HepG2 (cell line): Measurements from ENCODE around the gene TRIM28. TPM values are rescaled to one million over a fixed set of nuclear protein-coding genes. Genes with fewer than 3 reads are reported as not detected.

Source experiments
- ATRX ChIP-seq: sonication (generic); formaldehyde crosslinking; IDR thresholded peaks from 2 replicates; pipeline ENCODE4 v1.4.0; 2020; ENCODE audit warnings: missing genetic modification reagents, borderline replicate concordance
- CENPX ChIP-seq: sonication (generic); formaldehyde crosslinking; IDR thresholded peaks from 2 replicates; pipeline ENCODE4 v1.9.0; 2021; ENCODE audit warnings: mild to moderate bottlenecking, missing genetic modification reagents, moderate library complexity
- FOXO1 ChIP-seq: sonication (generic); formaldehyde crosslinking; IDR thresholded peaks from 2 replicates; pipeline ENCODE4 v1.4.0; 2020; ENCODE audit warnings: missing genetic modification reagents
- GABPA ChIP-seq, 2 experiments: IDR thresholded peaks; 2 replicates each; pipeline ENCODE4 v1.6.1; 2011 to 2016; ENCODE audit warnings: low read depth in 2 of 2, low read length in 1 of 2, missing biosample characterization in 1 of 2, missing genetic modification characterization in 1 of 2
- GFI1 ChIP-seq: sonication (generic); formaldehyde crosslinking; IDR thresholded peaks from 2 replicates; pipeline ENCODE4 v1.5.0; 2020; ENCODE audit warnings: missing genetic modification reagents, mild to moderate bottlenecking, borderline replicate concordance
- NFIC ChIP-seq: IDR thresholded peaks from 2 replicates; pipeline ENCODE4 v1.6.1; 2012; ENCODE audit warnings: mild to moderate bottlenecking, low read length, inconsistent platforms
- POLR2A ChIP-seq, 2 experiments: IDR thresholded peaks; 2 replicates each; pipeline ENCODE4 v1.6.1; 2011; ENCODE audit warnings: low read depth in 2 of 2, low read length in 2 of 2, mild to moderate bottlenecking in 1 of 2, moderate library complexity in 1 of 2; ENCODE audit not compliant: insufficient read depth in 1 of 2
- STAG1 ChIP-seq: sonication (generic); formaldehyde crosslinking; IDR thresholded peaks from 2 replicates; pipeline ENCODE4 v1.4.0; 2020; ENCODE audit warnings: missing genetic modification reagents
- TARDBP ChIP-seq: sonication (generic); formaldehyde crosslinking; IDR thresholded peaks from 2 replicates; pipeline ENCODE4 v1.8.0; 2022; ENCODE audit warnings: mild to moderate bottlenecking, missing genetic modification reagents
- TFDP1 ChIP-seq: IDR thresholded peaks from 2 replicates; pipeline ENCODE4 v1.6.1; 2016; ENCODE audit warnings: missing compliant biosample characterization, missing genetic modification reagents, borderline replicate concordance
- THAP11 ChIP-seq: IDR thresholded peaks from 2 replicates; pipeline ENCODE4 v1.6.1; 2016; ENCODE audit warnings: missing biosample characterization, missing genetic modification reagents
- ZBTB38 ChIP-seq: sonication (generic); formaldehyde crosslinking; IDR thresholded peaks from 2 replicates; pipeline ENCODE4 v1.5.1; 2020; ENCODE audit warnings: mild to moderate bottlenecking, missing genetic modification reagents
- ZKSCAN8 ChIP-seq: IDR thresholded peaks from 2 replicates; pipeline ENCODE4 v1.6.1; 2016; ENCODE audit warnings: borderline replicate concordance, missing genetic modification reagents, missing compliant biosample characterization
- ZNF136 ChIP-seq: sonication (generic); formaldehyde crosslinking; IDR thresholded peaks from 2 replicates; pipeline ENCODE4 v1.8.1; 2022; ENCODE audit warnings: low read depth, mild to moderate bottlenecking, moderate library complexity, missing genetic modification reagents
- ZNF230 ChIP-seq: sonication (generic); formaldehyde crosslinking; IDR thresholded peaks from 2 replicates; pipeline ENCODE4 v1.4.0; 2020; ENCODE audit warnings: mild to moderate bottlenecking, missing genetic modification reagents
- ZNF317 ChIP-seq: sonication (generic); formaldehyde crosslinking; IDR thresholded peaks from 2 replicates; pipeline ENCODE4 v1.5.0; 2020; ENCODE audit warnings: mild to moderate bottlenecking, missing genetic modification reagents
- ZNF33A ChIP-seq: sonication (generic); formaldehyde crosslinking; IDR thresholded peaks from 2 replicates; pipeline ENCODE4 v1.5.1; 2020; ENCODE audit warnings: missing genetic modification reagents, mild to moderate bottlenecking, moderate library complexity, borderline replicate concordance
- ZNF451 ChIP-seq: sonication (generic); formaldehyde crosslinking; IDR thresholded peaks from 2 replicates; pipeline ENCODE4 v1.5.0; 2020; ENCODE audit warnings: mild to moderate bottlenecking, missing genetic modification reagents
- ZNF740 ChIP-seq: sonication (generic); formaldehyde crosslinking; IDR thresholded peaks from 2 replicates; pipeline ENCODE4 v1.4.0; 2020; ENCODE audit warnings: missing genetic modification reagents
- polyA plus RNA-seq, 8 experiments: library from polyadenylated mRNA; depleted of rRNA in 3 of 8; stranded (reverse) in 7 of 8; unstranded in 1 of 8; fragments of >200 nt; fragmentation: Illumina TruSeq in 4 of 8; extraction: Trizol in 4 of 8; gene quantifications; 2 replicates each; pipeline versions ENCODE4 v1.2.1 to v1.2.3, GENCODE V29; 2011 to 2016; ENCODE audit warnings: low read depth in 4 of 8, missing spikeins in 1 of 8, mixed read lengths in 1 of 8; ENCODE audit not compliant: insufficient read depth in 1 of 8
- total RNA-seq, 5 experiments: library from RNA; depleted of rRNA; stranded (reverse); fragments of >200 nt; fragmentation: Illumina TruSeq; extraction: Trizol; gene quantifications; 2 replicates each; pipeline ENCODE4 v1.2.3, GENCODE V29; 2016; ENCODE audit warnings: low read depth in 1 of 5
- TF ChIP-seq, protein P1 (sequence below): sonication (generic); formaldehyde crosslinking; IDR thresholded peaks from 2 replicates; pipeline ENCODE4 v1.5.0; 2020; ENCODE audit warnings: mild to moderate bottlenecking, missing genetic modification reagents, moderate library complexity
- TF ChIP-seq, protein P2 (sequence below): sonication (generic); formaldehyde crosslinking; IDR thresholded peaks from 2 replicates; pipeline ENCODE4 v1.5.1; 2020; ENCODE audit warnings: mild to moderate bottlenecking, missing genetic modification reagents, moderate library complexity
- TF ChIP-seq, protein P3 (sequence below): sonication (generic); formaldehyde crosslinking; IDR thresholded peaks from 2 replicates; pipeline ENCODE4 v1.4.0; 2020; ENCODE audit warnings: mild to moderate bottlenecking, missing genetic modification reagents, borderline replicate concordance

The TRIM28 gene
- total and polyA plus RNA-seq, 2 of the 13 experiments (the other 11 are each of a cell fraction or from before 2014, with no cell fraction given) = 361 to 439 TPM

- TF ChIP-seq, protein P1, sequence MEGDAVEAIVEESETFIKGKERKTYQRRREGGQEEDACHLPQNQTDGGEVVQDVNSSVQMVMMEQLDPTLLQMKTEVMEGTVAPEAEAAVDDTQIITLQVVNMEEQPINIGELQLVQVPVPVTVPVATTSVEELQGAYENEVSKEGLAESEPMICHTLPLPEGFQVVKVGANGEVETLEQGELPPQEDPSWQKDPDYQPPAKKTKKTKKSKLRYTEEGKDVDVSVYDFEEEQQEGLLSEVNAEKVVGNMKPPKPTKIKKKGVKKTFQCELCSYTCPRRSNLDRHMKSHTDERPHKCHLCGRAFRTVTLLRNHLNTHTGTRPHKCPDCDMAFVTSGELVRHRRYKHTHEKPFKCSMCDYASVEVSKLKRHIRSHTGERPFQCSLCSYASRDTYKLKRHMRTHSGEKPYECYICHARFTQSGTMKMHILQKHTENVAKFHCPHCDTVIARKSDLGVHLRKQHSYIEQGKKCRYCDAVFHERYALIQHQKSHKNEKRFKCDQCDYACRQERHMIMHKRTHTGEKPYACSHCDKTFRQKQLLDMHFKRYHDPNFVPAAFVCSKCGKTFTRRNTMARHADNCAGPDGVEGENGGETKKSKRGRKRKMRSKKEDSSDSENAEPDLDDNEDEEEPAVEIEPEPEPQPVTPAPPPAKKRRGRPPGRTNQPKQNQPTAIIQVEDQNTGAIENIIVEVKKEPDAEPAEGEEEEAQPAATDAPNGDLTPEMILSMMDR (CRISPR knock-in tag) = no peak
- TF ChIP-seq GABPA (IDR thresholded peaks at IDR 0.05; ENCODE audit: low read depth, low read length) (peak; percentile 98), GABPA (CRISPR knock-in tag; IDR thresholded peaks at IDR 0.05; ENCODE audit: low read depth) (peak; percentile 94), ZNF317 (CRISPR knock-in tag) (peak; percentile 69; the same call in 1 of the 2 replicates), ZNF740 (no peak), ZNF136 (CRISPR knock-in tag) (peak; percentile 74; the same call in 1 of the 2 replicates), THAP11 (CRISPR knock-in tag) (peak; percentile 75), ATRX (CRISPR knock-in tag) (no peak), STAG1 (CRISPR knock-in tag) (no peak), POLR2A (IDR thresholded peaks at IDR 0.05; ENCODE audit: insufficient read depth in 1 of 2, low read depth in 2 of 2, low read length in 2 of 2) (peak; percentile 93 to 96), ZNF33A (CRISPR knock-in tag) (no peak; the same call in 1 of the 2 replicates), ZNF230 (CRISPR knock-in tag) (peak; percentile 79; the same call in 1 of the 2 replicates), ZBTB38 (CRISPR knock-in tag) (0 out of 2 replicates have a peak, but pooled peaks have one; percentile 9), NFIC (peak; percentile 22; the same call in 1 of the 2 replicates), TFDP1 (CRISPR knock-in tag) (peak; percentile 95), GFI1 (0 out of 2 replicates have a peak, but pooled peaks have one; percentile 2), ZNF451 (no peak; the same call in 1 of the 2 replicates), ZKSCAN8 (CRISPR knock-in tag) (0 out of 2 replicates have a peak, but pooled peaks have one; percentile 22), FOXO1 (CRISPR knock-in tag) (no peak), TARDBP (CRISPR knock-in tag) (peak; percentile 61), CENPX (no peak)
- TF ChIP-seq, protein P2, sequence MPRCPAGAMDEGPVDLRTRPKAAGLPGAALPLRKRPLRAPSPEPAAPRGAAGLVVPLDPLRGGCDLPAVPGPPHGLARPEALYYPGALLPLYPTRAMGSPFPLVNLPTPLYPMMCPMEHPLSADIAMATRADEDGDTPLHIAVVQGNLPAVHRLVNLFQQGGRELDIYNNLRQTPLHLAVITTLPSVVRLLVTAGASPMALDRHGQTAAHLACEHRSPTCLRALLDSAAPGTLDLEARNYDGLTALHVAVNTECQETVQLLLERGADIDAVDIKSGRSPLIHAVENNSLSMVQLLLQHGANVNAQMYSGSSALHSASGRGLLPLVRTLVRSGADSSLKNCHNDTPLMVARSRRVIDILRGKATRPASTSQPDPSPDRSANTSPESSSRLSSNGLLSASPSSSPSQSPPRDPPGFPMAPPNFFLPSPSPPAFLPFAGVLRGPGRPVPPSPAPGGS (CRISPR knock-in tag) = no peak; the same call in 1 of the 2 replicates
- TF ChIP-seq, protein P3, sequence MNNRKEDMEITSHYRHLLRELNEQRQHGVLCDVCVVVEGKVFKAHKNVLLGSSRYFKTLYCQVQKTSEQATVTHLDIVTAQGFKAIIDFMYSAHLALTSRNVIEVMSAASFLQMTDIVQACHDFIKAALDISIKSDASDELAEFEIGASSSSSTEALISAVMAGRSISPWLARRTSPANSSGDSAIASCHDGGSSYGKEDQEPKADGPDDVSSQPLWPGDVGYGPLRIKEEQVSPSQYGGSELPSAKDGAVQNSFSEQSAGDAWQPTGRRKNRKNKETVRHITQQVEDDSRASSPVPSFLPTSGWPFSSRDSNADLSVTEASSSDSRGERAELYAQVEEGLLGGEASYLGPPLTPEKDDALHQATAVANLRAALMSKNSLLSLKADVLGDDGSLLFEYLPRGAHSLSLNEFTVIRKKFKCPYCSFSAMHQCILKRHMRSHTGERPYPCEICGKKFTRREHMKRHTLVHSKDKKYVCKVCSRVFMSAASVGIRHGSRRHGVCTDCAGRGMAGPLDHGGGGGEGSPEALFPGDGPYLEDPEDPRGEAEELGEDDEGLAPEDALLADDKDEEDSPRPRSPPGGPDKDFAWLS (CRISPR knock-in tag) = no peak; the same call in 1 of the 2 replicates
Observed at GRCh38 chr19:58559275-58560006, 15.6 kb downstream of the TRIM28 start (continued).
